ENCODE data around the gene SLC6A14.

SLC6A14 gene, protein sequence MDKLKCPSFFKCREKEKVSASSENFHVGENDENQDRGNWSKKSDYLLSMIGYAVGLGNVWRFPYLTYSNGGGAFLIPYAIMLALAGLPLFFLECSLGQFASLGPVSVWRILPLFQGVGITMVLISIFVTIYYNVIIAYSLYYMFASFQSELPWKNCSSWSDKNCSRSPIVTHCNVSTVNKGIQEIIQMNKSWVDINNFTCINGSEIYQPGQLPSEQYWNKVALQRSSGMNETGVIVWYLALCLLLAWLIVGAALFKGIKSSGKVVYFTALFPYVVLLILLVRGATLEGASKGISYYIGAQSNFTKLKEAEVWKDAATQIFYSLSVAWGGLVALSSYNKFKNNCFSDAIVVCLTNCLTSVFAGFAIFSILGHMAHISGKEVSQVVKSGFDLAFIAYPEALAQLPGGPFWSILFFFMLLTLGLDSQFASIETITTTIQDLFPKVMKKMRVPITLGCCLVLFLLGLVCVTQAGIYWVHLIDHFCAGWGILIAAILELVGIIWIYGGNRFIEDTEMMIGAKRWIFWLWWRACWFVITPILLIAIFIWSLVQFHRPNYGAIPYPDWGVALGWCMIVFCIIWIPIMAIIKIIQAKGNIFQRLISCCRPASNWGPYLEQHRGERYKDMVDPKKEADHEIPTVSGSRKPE

GRCh38 chrX:116436358-116436816, at the start of gene SLC6A14:
TSS of gene SLC6A14 (plus strand) at chrX:116436606. CDS start at chrX:116436710, 104 bp downstream.
- no peak within 1 kb of the TSS for H3K4me3 ChIP-seq (ENCODE audit: low read depth, low read length)
- TF ChIP-seq CTCF (IDR thresholded peaks at IDR 0.05; ENCODE audit: borderline replicate concordance, insufficient read depth, low read depth, low read length): no peak

DNA sequence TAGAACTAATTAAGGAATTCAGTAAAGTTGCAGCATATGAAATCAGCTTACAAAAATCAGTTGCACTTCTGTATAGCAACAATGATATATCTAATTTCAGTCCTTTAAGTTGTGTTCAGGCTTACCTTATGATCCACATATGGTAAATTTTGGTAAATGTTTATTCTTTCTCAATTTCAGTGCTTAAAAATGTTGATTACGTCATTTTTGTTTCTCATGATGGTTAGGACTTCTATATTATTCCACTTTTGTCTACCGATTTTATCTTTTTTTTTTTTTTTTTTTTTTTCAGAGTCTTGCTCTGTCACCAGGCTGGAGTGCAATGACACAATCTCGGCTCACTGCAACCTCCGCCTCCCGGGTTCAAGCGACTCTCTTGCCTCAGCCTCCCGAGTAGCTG, 40.7 kb upstream of the SLC6A14 start:
- no peak for TF ChIP-seq CTCF (IDR thresholded peaks at IDR 0.05; ENCODE audit: borderline replicate concordance, insufficient read depth, low read depth, low read length)
- H3K4me3 ChIP-seq (ENCODE audit: low read depth, low read length): no peak overlapping the region

GRCh38 chrX:116399681-116400080, 36.7 kb upstream of the SLC6A14 start:
- no peak for TF ChIP-seq CTCF (IDR thresholded peaks at IDR 0.05; ENCODE audit: borderline replicate concordance, insufficient read depth, low read depth, low read length)
- H3K4me3 ChIP-seq (ENCODE audit: low read depth, low read length): no peak overlapping the region

GRCh38 chrX:116409219-116409618, 27.2 kb upstream of the SLC6A14 start:
- no peak for TF ChIP-seq CTCF (IDR thresholded peaks at IDR 0.05; ENCODE audit: borderline replicate concordance, insufficient read depth, low read depth, low read length)
- no peak overlapping the region for H3K4me3 ChIP-seq (ENCODE audit: low read depth, low read length)

DNA sequence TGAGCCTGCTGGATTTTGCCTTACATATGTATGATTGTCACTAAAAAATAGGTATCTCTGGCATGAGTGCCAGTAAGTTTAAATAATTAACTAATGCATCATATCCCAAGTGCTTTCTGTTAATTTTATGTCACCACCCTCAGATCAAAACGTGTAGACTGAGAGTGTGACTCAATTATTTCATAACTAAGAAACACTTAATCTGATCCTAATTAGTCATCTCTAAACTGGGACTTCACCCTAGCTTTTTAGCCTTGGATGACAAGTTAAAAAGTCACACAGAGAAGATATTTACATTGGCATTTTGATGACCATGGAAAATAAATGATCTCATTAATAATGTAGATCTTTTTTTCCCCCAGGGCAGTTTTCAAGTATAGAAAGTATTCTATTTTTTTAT, 23.1 kb upstream of the SLC6A14 start:
- TF ChIP-seq CTCF (IDR thresholded peaks at IDR 0.05; ENCODE audit: borderline replicate concordance, insufficient read depth, low read depth, low read length): no peak

DNA sequence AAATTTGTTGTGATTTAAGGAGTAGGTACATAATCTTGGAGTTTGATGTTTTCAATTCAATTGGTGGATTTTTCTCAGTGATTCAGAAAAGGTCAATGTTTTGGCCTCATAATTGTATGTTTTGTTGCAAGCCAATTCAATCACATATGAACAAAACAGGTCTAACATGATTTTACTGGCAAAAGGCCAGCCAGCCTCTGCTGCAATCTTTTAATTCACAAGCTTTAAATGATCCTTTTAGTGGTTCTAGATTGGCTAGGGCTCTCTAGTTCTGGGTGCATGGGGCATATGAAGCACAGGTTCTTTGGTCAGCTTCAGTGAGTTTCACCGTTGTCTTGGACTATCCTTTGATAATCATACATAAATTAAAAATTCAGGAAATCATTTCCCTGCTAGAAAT, 19.2 kb upstream of the SLC6A14 start:
- no peak for TF ChIP-seq CTCF (IDR thresholded peaks at IDR 0.05; ENCODE audit: borderline replicate concordance, insufficient read depth, low read depth, low read length)
- H3K4me3 ChIP-seq (ENCODE audit: low read depth, low read length): no peak overlapping the region

More for the DNA sequence above, 23.1 kb upstream of the SLC6A14 start:
- no peak overlapping the region for H3K4me3 ChIP-seq (ENCODE audit: low read depth, low read length)

Measured in GM12875 (cell line).